AG08395 (cell line): ENCODE data around the gene GLDN.

Source experiments
- DNase-seq: peaks from one replicate; pipeline ENCODE4 v3.0.0; 2012; ENCODE audit warnings: mixed read lengths, low spot score

Gene GLDN

DNA sequence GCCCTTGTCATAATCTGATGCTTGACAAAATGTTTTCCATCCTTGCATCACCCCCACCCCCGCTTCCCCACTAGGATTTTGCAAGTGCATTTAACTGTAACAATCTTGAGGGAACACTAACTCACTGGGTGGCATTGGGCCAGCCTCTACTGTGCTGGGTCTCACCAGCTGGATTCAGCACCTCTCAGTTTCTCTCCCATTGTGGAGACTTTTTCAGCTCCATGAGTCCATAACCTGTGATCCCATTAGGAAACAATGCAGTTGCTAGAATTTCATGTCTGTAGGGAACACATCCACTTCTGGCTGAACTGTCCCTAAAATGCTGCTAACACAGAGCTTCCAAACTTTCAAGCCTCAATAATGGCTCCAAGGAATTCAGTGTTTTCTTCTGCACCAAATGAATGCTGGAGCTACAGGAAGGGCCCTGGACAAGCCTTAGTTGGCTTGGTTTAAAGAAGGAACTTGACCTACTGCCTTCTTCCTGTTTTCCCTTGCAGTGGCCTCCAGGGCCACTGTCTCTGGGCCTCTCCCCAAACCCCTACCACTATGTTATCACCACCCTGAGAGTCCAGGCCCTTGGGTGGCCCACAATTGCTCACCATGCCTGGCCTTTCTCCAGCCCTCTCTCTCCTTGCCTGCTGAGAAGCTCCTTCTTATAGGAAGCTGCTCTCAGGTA lies 18.7 kb upstream of the GLDN start:
- DNase-seq = no peak

DNA sequence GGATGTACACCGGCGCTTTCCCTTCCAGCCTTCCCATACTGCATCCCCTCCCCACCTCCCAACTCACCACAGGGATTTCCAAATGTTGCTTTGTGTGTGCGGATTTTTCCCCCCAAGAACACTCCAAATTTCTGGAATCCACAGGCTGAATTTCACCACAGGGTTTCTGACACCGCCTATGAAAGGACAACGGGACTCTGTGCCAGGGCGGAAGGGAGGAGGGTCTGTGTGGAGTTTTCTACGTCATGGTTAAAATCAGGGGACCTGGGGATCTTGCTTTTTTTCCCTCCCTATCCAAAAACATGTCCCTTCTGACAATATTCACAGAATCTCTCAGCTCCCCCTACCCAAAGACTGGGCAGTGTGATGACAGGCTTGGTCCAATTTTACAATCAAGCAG lies 17.7 kb upstream of the GLDN start:
- no peak for DNase-seq

- no peak for DNase-seq
These were observed 16.3 kb upstream of the GLDN start for GRCh38 chr15:51325167-51325566.

DNA sequence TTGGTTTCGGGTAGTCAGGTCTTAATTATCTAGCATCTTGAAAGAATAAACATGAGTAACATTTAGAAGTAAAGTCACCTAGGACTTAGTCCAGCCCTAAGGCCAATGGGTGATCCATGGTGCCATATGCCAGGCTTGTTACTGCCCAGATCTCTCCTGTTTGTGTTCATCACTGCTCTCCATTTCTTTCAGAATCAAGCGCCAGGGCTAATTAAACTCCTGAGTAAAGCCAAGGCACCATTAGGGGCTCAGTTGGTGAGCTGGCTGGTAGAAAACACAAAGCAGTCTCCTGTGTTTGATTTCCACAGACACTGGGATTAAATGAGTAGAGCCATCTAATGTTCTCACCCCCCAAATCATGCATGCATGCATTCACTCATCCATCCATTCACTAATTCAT lies 14.4 kb upstream of the GLDN start:
- DNase-seq = no peak

- no peak for DNase-seq
These were observed 12.5 kb upstream of the GLDN start for GRCh38 chr15:51328926-51329325.

DNA sequence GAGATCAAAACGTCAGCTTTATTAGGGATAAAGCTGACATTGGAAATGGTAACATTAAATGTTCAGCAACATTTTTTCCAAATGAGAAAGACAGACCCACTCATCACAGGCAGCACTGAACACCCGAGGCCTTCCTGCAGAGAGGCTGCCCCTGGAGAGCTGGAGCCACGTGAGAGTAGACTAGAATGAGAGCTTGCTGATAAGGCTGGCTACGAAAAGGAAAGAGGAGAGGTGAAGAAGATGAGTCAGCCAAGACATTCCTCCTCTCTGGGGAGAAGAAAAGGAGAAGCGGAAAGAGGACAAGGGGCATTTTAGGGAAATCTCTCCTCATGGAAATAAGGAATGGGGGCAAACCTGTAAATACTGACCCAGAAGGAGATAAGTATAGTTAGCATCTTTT lies 10.3 kb upstream of the GLDN start:
- no peak for DNase-seq

DNA sequence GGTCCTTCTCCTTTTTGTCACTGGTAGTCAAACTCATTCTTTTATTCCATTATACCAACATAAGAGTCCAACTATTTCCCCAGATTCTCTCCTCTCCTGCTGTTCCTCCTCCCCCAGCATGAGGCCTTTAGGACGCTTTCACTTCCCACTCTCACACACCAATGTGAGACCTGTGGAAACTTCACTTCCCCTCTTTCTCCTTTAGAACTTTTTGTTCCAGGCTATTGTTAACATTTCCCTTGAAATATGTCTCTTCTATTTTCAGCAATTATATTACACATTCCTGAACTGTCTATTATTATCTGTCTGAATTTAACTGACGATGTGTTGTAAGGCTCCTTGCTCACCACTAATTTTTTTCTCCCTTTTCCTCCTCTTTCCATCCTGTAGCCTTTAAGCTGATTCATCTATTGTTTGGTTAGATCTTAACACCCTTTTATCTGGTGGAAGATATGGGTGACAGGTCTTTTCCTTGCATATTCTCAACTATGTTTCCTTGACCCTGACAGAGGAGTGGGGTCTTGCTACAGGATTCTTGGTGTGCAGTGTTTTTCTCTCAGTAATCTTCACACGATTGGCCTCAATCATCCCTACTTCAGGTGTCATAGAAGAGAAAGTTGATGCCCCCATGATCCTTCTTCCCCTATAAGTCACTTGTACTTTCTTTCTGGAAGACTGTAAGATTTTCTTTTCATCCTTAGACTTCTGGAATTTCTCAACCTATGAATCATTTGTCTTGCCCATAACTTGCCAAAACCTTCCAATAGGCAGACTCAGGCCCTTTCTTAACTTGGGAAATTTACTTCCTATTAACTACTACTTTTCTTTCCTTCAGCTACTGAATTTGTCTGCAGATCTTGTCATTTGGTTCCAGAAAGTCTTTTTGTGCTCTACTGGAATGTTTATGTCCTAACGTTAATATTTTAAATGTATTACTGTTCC lies 9.0 kb upstream of the GLDN start:
- peak; percentile 47 for DNase-seq

DNA sequence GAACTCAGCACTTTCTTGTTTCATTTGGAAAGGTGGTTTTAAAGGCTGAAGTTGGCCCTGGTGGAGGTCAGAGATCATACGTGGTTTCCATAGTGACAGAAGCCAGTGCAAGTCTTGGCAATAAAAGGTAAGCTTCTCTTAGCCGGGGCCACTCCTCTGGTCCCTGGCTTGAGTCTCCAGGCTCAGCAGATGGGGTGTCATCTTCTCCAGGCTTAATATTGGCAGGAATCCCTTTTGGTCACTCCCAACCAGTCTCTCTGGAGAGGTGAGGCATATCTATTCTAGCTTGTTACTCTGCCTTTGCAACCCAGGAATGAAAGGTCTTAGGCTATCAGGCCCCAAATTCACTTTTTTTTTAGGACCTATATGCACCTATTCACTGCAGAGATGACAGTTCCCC lies 7.9 kb upstream of the GLDN start:
- no peak for DNase-seq

GRCh38 chr15:51334011-51334451 lies 7.4 kb upstream of the GLDN start:
- no peak for DNase-seq

DNA sequence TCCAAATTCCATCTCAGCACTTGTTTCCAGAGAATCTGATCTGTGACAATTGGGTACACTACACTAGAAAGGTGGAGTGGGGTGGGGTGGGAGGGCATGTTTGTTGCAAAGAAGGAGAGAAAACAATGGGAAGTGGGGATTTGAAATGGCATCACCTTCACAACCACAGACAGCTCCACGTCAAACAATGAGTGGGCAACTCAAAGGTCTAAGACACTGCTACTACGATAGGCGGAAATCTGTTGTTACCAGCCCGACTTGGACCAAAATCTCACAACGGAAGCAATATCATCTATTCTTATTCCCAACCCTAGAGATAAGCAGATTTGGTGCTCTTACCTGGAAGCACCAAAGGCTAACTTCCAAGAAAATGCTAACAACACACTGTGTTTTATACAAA lies 6.4 kb upstream of the GLDN start:
- no peak for DNase-seq

DNA sequence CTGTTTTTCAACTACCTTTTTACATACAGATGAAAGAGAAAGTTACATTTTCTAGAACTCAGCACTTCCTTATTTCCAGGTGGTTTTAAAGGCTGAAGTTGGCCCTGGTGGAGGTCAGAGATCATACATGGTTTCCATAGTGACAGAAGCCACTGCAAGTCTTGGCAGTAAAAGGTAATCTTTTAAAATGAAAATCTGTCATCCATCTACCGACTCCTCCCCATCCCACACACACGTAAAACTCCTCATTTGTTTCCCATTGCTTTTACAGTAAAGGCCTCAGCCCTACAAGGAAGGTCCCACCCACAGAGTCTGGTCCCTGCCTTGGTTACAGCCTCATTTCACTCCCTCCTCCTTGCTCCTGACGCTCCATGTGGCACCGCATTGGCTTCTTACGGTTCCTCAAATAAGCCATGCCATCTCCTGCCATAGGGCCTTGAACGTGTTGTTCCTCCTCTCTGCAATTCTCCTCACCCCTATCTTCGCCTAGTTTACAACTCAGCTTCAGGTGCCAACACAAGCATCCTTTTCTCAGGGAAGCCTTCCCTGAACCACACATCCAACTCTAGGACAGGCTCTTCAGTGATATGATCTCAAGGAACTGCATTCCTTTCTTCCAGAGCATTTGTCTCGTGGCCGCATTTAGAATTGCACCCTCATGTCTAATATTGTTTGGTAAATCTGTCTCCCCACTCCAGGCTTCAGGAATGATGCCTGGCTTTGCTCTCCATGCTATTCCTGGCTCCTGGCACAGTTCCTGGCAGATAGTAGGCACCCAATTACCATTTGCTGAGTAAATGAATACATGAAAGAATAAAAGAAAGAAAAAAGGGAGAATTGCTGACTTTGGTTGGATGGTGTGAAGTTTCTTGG lies 5.7 kb upstream of the GLDN start:
- DNase-seq = no peak

- DNase-seq = no peak
These were observed 3.0 kb upstream of the GLDN start, which contains the start of gene CYP19A1 for GRCh38 chr15:51338496-51338895. Gene CYP19A1 (minus strand): TSS chr15:51338596. CDS start chr15:51242912, 95,684 bp downstream.

DNA sequence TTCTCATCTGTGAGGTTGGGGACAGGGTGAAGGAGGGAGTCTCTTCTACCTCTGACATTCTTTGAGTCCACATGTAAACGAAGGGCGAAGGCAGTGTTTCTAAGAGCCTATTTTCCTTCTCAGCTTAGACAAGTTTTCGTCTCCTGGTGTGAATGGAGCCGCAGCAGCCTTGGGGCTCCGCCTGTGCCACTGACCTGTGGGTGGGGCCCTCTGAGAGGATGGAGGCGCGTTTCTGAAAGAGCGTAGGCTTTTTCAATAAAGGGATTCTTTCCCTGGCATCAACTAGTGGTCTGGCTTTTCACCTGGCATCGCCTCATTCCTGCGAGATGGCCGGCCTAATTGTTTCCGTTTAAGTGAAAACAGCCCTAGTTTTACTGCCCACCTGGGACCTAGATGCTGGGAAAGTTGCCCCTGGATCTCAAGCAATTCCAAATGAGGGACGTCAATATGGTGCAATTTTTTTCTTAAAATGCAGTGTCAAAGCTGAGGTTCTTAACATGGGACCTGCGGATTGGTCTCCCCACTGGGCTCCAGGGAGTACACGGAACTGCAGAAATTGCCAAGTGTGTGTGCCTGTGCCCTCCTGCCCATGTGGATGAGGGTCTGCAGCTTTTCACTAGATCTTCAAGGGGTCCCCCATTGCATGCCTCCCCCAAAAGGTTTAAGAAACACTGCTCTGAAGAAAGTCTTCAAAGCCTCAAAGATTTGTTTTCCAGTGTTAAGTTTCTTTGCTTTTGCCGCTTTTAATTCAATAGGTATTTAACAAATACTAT lies 958 bp downstream of the GLDN start:
- DNase-seq = no peak

- DNase-seq = no peak
These were observed 2.0 kb downstream of the GLDN start for GRCh38 chr15:51343466-51343865.

DNA sequence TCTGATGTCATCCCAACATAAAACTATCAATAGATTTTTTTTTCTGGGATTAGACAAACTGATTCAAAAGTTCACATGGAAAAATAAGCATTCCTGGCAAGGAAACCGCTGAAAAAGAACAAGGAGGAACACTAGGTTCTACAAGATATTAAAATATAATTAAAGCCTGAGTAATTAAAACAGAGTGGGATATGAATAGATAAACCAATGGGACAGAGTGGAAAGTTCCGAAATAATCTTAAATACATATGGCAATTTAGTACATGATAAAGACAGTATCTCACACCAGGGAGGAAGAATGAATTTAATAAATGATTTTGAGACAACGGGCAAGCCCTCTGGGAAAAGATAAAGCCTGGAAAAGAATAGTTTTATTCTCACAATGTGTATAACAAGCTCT lies 4.7 kb downstream of the GLDN start:
- no peak for DNase-seq

DNA sequence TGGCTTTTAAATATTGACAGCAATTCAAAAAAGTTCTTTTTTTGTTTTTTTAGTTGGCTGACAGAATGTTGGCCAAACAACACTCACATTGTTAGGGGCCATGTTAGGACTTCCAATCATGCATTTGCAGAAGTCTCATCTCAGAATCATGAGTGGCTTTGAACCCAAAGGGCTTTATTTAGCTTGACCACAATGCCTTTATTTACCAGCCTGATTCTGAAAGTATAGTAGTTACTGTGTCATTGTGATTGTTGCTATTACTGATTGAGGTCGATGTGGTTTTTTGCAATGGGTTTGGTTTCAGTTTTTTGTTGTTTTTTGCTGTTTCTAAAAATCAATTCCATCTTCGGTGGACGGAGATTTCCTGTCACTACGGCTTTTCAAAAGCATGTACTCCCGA lies 7.2 kb downstream of the GLDN start:
- DNase-seq = no peak

DNA sequence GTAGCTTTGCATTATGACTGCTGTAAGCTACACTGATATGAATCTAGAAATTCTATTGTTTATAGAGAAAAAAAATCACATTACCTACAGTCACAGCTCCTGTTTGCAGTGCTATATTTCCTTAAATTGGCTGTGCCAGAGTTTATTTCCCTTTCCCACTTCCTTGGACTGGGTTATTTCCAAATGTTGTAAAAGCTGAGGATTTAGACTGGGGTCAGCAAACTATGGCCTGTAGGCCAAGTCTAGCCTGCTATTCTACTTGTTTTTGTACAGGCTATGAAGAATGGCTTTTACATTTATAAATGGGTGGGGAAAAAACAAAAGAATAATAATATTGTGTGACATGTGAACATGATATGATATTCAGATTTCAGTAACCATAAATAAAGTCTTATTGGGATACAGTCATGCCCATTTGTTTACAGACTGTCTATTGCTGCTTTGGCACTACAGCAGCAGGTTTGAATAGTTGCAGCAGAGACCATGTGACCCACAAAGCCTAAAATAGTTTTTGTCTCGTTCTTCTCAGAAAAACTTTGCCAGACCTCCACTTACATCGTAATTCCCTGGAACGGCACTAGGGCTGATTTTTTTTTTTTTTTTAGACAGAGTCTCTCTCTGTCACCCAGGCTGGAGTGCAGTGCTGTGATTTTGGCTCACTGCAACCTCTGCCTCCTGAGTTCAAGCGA lies 7.8 kb downstream of the GLDN start:
- no peak for DNase-seq

GRCh38 chr15:51350723-51351122 lies 9.3 kb downstream of the GLDN start:
- DNase-seq = no peak

DNA sequence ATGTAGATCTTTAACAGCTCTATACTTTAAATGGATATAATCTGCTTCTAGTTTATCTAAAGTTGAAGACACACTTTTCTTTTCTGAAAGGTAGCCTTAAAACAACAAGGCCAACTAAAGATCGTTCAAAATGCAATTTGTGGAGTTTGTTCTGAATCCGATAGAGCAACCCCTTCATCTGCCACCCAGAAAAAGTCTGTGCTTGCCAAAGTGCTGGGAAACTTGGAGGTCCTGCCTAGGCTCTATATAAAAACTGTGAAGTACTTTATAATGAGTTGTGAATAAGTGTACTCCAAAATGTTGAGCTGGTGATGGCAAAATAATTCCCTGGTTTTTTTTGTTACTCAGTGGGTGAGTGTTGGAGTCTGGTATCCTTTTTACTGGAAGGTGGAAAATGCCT lies 12.5 kb downstream of the GLDN start:
- DNase-seq = no peak

DNA sequence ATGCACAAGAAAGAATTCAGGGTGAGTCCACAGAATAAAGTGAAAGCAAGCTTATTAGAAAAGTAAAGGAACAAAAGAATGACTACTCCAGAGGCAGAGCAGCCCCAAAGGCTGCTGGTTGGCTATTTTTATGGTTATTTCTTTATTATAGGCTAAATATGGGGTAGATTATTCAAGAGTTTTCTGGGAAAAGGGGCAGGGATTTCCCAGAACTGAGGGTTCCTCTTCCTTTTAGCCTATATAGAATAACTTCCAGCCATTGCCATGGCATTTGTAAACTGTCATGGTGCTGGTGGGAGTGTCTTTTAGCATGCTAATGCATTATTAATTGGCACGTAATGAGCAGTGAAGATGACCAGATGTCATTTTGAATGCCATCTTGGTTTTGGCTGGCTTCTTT lies 13.6 kb downstream of the GLDN start:
- DNase-seq = no peak

GRCh38 chr15:51356147-51356546 lies 14.7 kb downstream of the GLDN start:
- DNase-seq = no peak
